ENCODE data around the gene TWNK.
A peak's percentile ranks its signal among the peaks of the same experiment; 100 is the strongest.

Gene TWNK

DNA sequence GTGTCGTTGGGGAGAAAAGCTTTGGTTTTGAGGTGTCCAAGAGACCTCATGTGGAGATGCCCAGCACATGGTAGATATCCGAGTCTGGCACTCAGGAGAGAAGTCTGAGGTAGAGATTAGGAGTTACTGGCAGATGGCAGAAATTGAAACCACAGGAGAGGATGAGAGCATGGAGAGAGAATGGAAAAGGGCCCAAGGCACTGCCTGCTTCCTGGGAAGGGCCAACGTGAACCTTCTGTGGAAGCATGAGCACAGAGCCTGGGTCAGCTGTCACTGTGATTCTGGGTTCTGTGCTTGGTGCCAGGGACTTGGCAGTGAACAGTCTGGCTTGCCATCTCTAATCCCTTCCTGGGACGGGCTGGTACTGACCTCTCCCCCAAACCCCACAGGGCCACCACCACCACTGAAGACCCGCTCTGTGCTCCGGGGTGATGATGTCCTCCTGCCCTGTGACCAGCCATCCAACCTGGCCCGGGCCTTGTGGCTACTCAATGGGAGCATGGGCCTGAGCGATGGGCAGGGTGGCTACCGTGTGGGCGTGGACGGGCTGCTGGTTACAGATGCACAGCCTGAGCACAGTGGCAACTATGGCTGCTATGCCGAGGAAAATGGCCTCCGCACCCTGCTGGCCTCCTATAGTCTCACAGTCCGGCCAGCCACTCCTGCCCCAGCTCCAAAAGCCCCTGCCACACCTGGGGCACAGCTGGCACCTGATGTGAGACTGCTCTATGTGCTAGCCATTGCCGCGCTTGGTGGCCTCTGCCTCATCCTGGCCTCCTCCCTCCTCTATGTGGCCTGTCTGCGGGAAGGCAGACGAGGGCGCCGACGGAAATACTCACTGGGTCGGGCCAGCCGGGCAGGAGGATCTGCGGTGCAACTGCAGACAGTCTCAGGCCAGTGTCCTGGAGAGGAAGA, 4.2 kb upstream of the TWNK start:
- no peaks in the 10 kb centered on the region for H3K27me3 ChIP-seq (replicated peaks; ENCODE audit: control insufficient read depth, insufficient read depth, low read length, poor library complexity, severe bottlenecking)
- H3K27ac ChIP-seq (ENCODE audit: insufficient read depth, low read length, poor library complexity, severe bottlenecking): no peak overlapping the region
- DNase-seq: no peak
- H3K4me1 ChIP-seq (ENCODE audit: control insufficient read depth, insufficient read depth, low read length, poor library complexity, severe bottlenecking): peaks cover 15% of the 10 kb centered on the region
- H3K9me3 ChIP-seq (ENCODE audit: control insufficient read depth, low read length): no peaks in the 10 kb centered on the region
- H3K36me3 ChIP-seq (ENCODE audit: control insufficient read depth, insufficient read depth, low read length): peaks cover 28% of the 10 kb centered on the region
- no peak overlapping the region for H3K4me3 ChIP-seq (ENCODE audit: insufficient read depth, low read depth, low read length, poor library complexity, severe bottlenecking)

- no peak for DNase-seq
- Histone ChIP-seq H3K9me3 (ENCODE audit: control insufficient read depth, low read length) (no peaks in the 10 kb centered on the region), H3K4me1 (ENCODE audit: control insufficient read depth, insufficient read depth, low read length, poor library complexity, severe bottlenecking) (peaks cover 17% of the 10 kb centered on the region), H3K36me3 (ENCODE audit: control insufficient read depth, insufficient read depth, low read length) (peaks cover 25% of the 10 kb centered on the region), H3K27me3 (replicated peaks; ENCODE audit: control insufficient read depth, insufficient read depth, low read length, poor library complexity, severe bottlenecking) (no peaks in the 10 kb centered on the region), H3K27ac (ENCODE audit: insufficient read depth, low read length, poor library complexity, severe bottlenecking) (no peak overlapping the region), H3K4me3 (ENCODE audit: insufficient read depth, low read depth, low read length, poor library complexity, severe bottlenecking) (no peak overlapping the region)
These were observed 3.3 kb upstream of the TWNK start for GRCh38 chr10:100983868-100984671.

DNA sequence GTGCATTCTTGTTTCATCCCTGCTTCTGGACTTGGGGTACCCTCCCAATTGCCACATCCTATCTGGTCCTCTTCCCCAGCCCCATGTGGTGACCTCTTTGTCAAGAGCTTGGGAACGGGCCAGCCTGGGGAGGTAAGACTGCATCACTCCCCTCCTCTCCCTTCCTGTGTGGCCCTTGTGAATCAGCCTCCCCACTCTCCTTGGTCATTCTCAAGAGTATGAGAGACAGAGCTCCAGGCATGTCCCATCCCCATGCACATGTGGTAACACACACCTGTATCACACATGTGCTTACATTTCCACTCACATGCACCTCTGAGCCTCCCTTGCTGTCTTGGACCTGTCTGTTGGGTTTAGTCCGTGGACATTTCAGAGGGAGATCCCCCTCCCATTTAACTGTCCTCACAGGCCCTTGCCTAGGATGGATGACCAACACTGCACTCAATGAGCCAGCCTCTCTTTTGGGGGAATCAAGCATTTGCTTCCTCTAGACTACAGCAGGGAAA, 2.6 kb upstream of the TWNK start:
- no peaks in the 10 kb centered on the region for H3K27me3 ChIP-seq (replicated peaks; ENCODE audit: control insufficient read depth, insufficient read depth, low read length, poor library complexity, severe bottlenecking)
- no peak for DNase-seq
- H3K4me3 ChIP-seq (ENCODE audit: insufficient read depth, low read depth, low read length, poor library complexity, severe bottlenecking): no peak overlapping the region
- no peaks in the 10 kb centered on the region for H3K9me3 ChIP-seq (ENCODE audit: control insufficient read depth, low read length)
- H3K36me3 ChIP-seq (ENCODE audit: control insufficient read depth, insufficient read depth, low read length): peaks cover 24% of the 10 kb centered on the region
- peaks cover 17% of the 10 kb centered on the region for H3K4me1 ChIP-seq (ENCODE audit: control insufficient read depth, insufficient read depth, low read length, poor library complexity, severe bottlenecking)
- no peak overlapping the region for H3K27ac ChIP-seq (ENCODE audit: insufficient read depth, low read length, poor library complexity, severe bottlenecking)

- H3K4me3 ChIP-seq (ENCODE audit: insufficient read depth, low read depth, low read length, poor library complexity, severe bottlenecking): no peak overlapping the region
- no peaks in the 10 kb centered on the region for H3K27me3 ChIP-seq (replicated peaks; ENCODE audit: control insufficient read depth, insufficient read depth, low read length, poor library complexity, severe bottlenecking)
- DNase-seq: no peak
- H3K9me3 ChIP-seq (ENCODE audit: control insufficient read depth, low read length): no peaks in the 10 kb centered on the region
- peaks cover 17% of the 10 kb centered on the region for H3K4me1 ChIP-seq (ENCODE audit: control insufficient read depth, insufficient read depth, low read length, poor library complexity, severe bottlenecking)
- no peak overlapping the region for H3K27ac ChIP-seq (ENCODE audit: insufficient read depth, low read length, poor library complexity, severe bottlenecking)
- H3K36me3 ChIP-seq (ENCODE audit: control insufficient read depth, insufficient read depth, low read length): peaks cover 24% of the 10 kb centered on the region
These were observed 2.0 kb upstream of the TWNK start for GRCh38 chr10:100985336-100985735.

DNA sequence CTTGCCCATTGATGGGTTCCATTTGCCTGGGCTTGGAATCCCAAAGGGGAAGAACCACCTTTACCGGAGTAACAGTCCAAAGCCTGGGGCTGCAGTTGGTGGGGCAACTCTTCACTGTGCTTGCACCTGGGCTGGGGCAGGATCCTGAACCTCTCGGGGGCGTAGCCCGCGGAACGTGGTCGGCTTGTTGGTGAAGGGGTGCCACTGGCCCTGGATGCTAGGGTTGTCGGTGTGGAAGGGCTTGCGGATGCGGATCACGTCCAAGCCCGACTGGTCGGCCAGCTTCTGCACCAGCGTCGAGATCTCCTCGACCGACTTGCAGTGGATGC, 756 bp upstream of the TWNK start:
- H3K9me3 ChIP-seq (ENCODE audit: control insufficient read depth, low read length): no peaks in the 10 kb centered on the region
- no peak for DNase-seq
- no peak overlapping the region for H3K27ac ChIP-seq (ENCODE audit: insufficient read depth, low read length, poor library complexity, severe bottlenecking)
- H3K4me3 ChIP-seq (ENCODE audit: insufficient read depth, low read depth, low read length, poor library complexity, severe bottlenecking): peak overlapping the region; percentile 94
- no peaks in the 10 kb centered on the region for H3K27me3 ChIP-seq (replicated peaks; ENCODE audit: control insufficient read depth, insufficient read depth, low read length, poor library complexity, severe bottlenecking)
- peaks cover 17% of the 10 kb centered on the region for H3K4me1 ChIP-seq (ENCODE audit: control insufficient read depth, insufficient read depth, low read length, poor library complexity, severe bottlenecking)
- H3K36me3 ChIP-seq (ENCODE audit: control insufficient read depth, insufficient read depth, low read length): peaks cover 22% of the 10 kb centered on the region

DNA sequence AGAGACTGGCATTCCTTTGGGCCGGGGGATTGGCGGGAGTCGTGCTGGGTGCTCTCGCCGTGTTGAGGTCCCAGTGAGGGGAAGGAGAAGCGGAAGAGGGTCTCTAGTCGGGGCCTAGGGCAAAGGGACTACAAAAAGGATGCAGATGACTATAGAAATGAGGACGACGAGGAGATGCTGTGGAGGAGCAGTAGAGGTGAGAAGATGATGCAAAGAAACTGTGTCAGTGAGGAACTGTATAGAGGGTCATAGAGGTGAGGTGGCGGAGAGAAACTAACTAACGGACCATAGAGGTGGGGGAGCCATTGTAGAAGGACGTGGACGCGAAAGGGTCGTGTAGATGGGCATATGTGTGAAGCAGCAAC, 324 bp downstream of the TWNK start:
- H3K36me3 ChIP-seq (ENCODE audit: control insufficient read depth, insufficient read depth, low read length): peaks cover 19% of the 10 kb centered on the region
- H3K4me1 ChIP-seq (ENCODE audit: control insufficient read depth, insufficient read depth, low read length, poor library complexity, severe bottlenecking): peaks cover 17% of the 10 kb centered on the region
- no peak for DNase-seq
- H3K27ac ChIP-seq (ENCODE audit: insufficient read depth, low read length, poor library complexity, severe bottlenecking): peak overlapping the region; percentile 70
- H3K9me3 ChIP-seq (ENCODE audit: control insufficient read depth, low read length): no peaks in the 10 kb centered on the region
- peak overlapping the region; percentile 94 for H3K4me3 ChIP-seq (ENCODE audit: insufficient read depth, low read depth, low read length, poor library complexity, severe bottlenecking)
- H3K27me3 ChIP-seq (replicated peaks; ENCODE audit: control insufficient read depth, insufficient read depth, low read length, poor library complexity, severe bottlenecking): no peaks in the 10 kb centered on the region

- peak overlapping the region; percentile 94 for H3K4me3 ChIP-seq (ENCODE audit: insufficient read depth, low read depth, low read length, poor library complexity, severe bottlenecking)
- H3K27me3 ChIP-seq (replicated peaks; ENCODE audit: control insufficient read depth, insufficient read depth, low read length, poor library complexity, severe bottlenecking): no peaks in the 10 kb centered on the region
- peaks cover 18% of the 10 kb centered on the region for H3K36me3 ChIP-seq (ENCODE audit: control insufficient read depth, insufficient read depth, low read length)
- no peaks in the 10 kb centered on the region for H3K9me3 ChIP-seq (ENCODE audit: control insufficient read depth, low read length)
- no peak overlapping the region for H3K27ac ChIP-seq (ENCODE audit: insufficient read depth, low read length, poor library complexity, severe bottlenecking)
- peaks cover 17% of the 10 kb centered on the region for H3K4me1 ChIP-seq (ENCODE audit: control insufficient read depth, insufficient read depth, low read length, poor library complexity, severe bottlenecking)
- DNase-seq: no peak
These were observed 823 bp downstream of the TWNK start for GRCh38 chr10:100988166-100988565.

GRCh38 chr10:100989088-100989487, 1.7 kb downstream of the TWNK start:
- no peak for DNase-seq
- Histone ChIP-seq H3K4me1 (ENCODE audit: control insufficient read depth, insufficient read depth, low read length, poor library complexity, severe bottlenecking) (peaks cover 17% of the 10 kb centered on the region), H3K4me3 (ENCODE audit: insufficient read depth, low read depth, low read length, poor library complexity, severe bottlenecking) (no peak overlapping the region), H3K36me3 (ENCODE audit: control insufficient read depth, insufficient read depth, low read length) (peaks cover 21% of the 10 kb centered on the region), H3K27me3 (replicated peaks; ENCODE audit: control insufficient read depth, insufficient read depth, low read length, poor library complexity, severe bottlenecking) (no peaks in the 10 kb centered on the region), H3K9me3 (ENCODE audit: control insufficient read depth, low read length) (no peaks in the 10 kb centered on the region), H3K27ac (ENCODE audit: insufficient read depth, low read length, poor library complexity, severe bottlenecking) (no peak overlapping the region)

DNA sequence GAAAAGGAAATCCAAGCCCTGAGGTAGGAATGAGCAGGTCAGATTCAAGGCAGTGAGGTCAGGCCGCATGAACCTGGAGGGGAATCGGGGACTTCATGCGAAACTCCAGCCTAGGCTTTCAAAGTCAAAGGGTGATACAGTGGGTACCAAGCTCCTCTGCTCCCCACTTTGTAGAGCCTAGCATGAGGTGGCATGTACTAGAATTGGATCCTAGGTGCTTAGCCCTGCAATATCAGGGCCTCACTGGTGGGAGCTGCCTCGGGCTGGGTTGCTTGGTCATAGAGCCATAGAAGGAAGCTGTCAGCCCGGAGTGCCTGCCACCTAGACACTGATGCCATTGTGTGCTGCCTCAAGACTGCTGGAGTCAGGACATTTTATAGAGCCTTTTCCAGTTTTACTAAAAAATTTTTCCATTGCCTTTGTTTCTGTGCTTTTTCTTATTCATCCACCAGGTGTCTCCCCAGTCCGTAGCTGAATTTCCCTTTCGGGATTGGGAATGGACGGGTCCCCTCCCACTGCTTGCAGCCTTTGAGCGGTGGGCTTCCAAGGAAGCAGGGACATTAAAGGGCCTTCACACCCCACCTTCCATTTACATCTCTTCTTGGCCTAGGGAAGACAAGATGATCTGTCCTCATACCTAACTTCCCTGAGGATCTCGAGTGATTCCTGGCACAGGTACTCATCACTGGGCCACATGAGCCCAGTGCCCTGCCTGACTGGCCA, 6.8 kb downstream of the TWNK start:
- Histone ChIP-seq H3K36me3 (ENCODE audit: control insufficient read depth, insufficient read depth, low read length) (peaks cover 21% of the 10 kb centered on the region), H3K4me1 (ENCODE audit: control insufficient read depth, insufficient read depth, low read length, poor library complexity, severe bottlenecking) (peaks cover 24% of the 10 kb centered on the region), H3K9me3 (ENCODE audit: control insufficient read depth, low read length) (no peaks in the 10 kb centered on the region), H3K27ac (ENCODE audit: insufficient read depth, low read length, poor library complexity, severe bottlenecking) (no peak overlapping the region), H3K27me3 (replicated peaks; ENCODE audit: control insufficient read depth, insufficient read depth, low read length, poor library complexity, severe bottlenecking) (no peaks in the 10 kb centered on the region), H3K4me3 (ENCODE audit: insufficient read depth, low read depth, low read length, poor library complexity, severe bottlenecking) (no peak overlapping the region)
- no peak for DNase-seq
